HCT116 (cell line): Measurements from ENCODE around the gene POU5F1. TPM values are rescaled to one million over a fixed set of nuclear protein-coding genes. Genes with fewer than 3 reads are reported as not detected.

Experiments
- ATAC-seq: fragments of 200-7000 bp; cut with Tn5 transposase; 2 replicates; pipeline ENCODE4 v1.9.1; 2020; ENCODE audit warnings: mild to moderate bottlenecking, moderate library complexity
- Bru-seq: library from RNA; stranded (reverse); fragments of 400-500 nt; gene quantifications from one replicate; lab custom pipeline; 2021; lab: Mats Ljungman, UMichigan
- BruChase-seq, 2 experiments: library from RNA; stranded (reverse); fragments of 400-500 nt; gene quantifications; one replicate each; lab custom pipeline; 2021; lab: Mats Ljungman, UMichigan
- BruUV-seq: library from RNA; stranded (reverse); fragments of 400-500 nt; replicated peaks from 2 replicates; lab custom pipeline; 2021; lab: Mats Ljungman, UMichigan
- CTCF ChIA-PET: fragments of 300-600 bp; sonication (Branson Sonifier 250); formaldehyde crosslinking; loops from one replicate; lab custom pipeline; 2021; ENCODE audit warnings: antibody characterized with exemption; lab: Charles Lee
- POLR2A ChIA-PET: fragments of 300-600, 350-600 bp; sonication (Branson Sonifier 250); formaldehyde crosslinking; loops from one replicate; lab custom pipeline; 2021; ENCODE audit warnings: antibody characterized with exemption; lab: Charles Lee
- RAD21 ChIA-PET, 2 experiments: fragments of 300-600 bp; sonication (Branson Sonifier 250); formaldehyde crosslinking; loops; one replicate each; lab custom pipeline; 2023; ENCODE audit warnings: low total read pairs in 2 of 2; ENCODE audit not compliant: uncharacterized antibody in 2 of 2, unreplicated experiment in 2 of 2, low non-redundant PET in 1 of 2; lab: Charles Lee
- DNase-seq: peaks from one replicate; pipeline ENCODE4 v3.0.0-alpha.2; 2010; ENCODE audit warnings: low read depth, low spot score
- H2AFZ ChIP-seq: fragments of 200-600 bp; shearing (Covaris generic), sonication (generic); 2 replicates; pipeline ENCODE4 v1.6.1; 2017; ENCODE audit warnings: low read depth, mixed run types, mixed read lengths, antibody characterized with exemption, low read length; ENCODE audit not compliant: poor library complexity, severe bottlenecking
- H3K27ac ChIP-seq: 2 replicates; pipeline ENCODE4 v1.5.1; 2012; ENCODE audit warnings: low read depth, low read length
- H3K27me3 ChIP-seq: fragments of 200-600 bp; sonication (generic); 2 replicates; pipeline ENCODE4 v1.6.1; 2016; ENCODE audit warnings: mixed run types, low read length, mixed read lengths; ENCODE audit not compliant: insufficient read depth
- H3K36me3 ChIP-seq, 2 experiments: fragments of 200-500 bp in 1 of 2; fragments of 200-600 bp in 1 of 2; sonication (Bioruptor generic) in 1 of 2; sonication (generic) in 1 of 2; 2 replicates each; pipeline versions ENCODE4 v1.5.1 to v1.6.1; 2014 to 2016; ENCODE audit warnings: low read length in 2 of 2, inconsistent platforms in 1 of 2, mixed read lengths in 1 of 2, mixed run types in 1 of 2; ENCODE audit not compliant: insufficient read depth in 2 of 2, control insufficient read depth in 1 of 2
- H3K4me1 ChIP-seq, 2 experiments: fragments of 200-600 bp in 1 of 2; sonication (generic) in 1 of 2; 2 replicates each; pipeline versions ENCODE4 v1.5.1 to v1.6.1; 2012 to 2017; ENCODE audit warnings: low read length in 2 of 2, inconsistent platforms in 1 of 2, mild to moderate bottlenecking in 1 of 2, mixed read lengths in 1 of 2, mixed run types in 1 of 2, moderate library complexity in 1 of 2; ENCODE audit not compliant: insufficient read depth in 2 of 2, control insufficient read depth in 1 of 2
- H3K4me2 ChIP-seq: fragments of 200-600 bp; sonication (generic); 2 replicates; pipeline ENCODE4 v1.6.1; 2017; ENCODE audit warnings: mixed run types, low read length, mixed read lengths
- H3K4me3 ChIP-seq, 2 experiments: fragments of 200-600 bp in 1 of 2; sonication (generic) in 1 of 2; replicated peaks in 1 of 2; 2 replicates each; pipeline ENCODE4 v1.5.1; 2011 to 2016; ENCODE audit warnings: low read length in 2 of 2, control low read depth in 1 of 2, low read depth in 1 of 2, mild to moderate bottlenecking in 1 of 2, mixed read lengths in 1 of 2, mixed run types in 1 of 2
- H3K79me2 ChIP-seq: fragments of 200-600 bp; sonication (generic); 2 replicates; pipeline ENCODE4 v1.6.1; 2017; ENCODE audit warnings: mild to moderate bottlenecking, mixed run types, low read length, moderate library complexity, mixed read lengths; ENCODE audit not compliant: insufficient read depth
- H3K9ac ChIP-seq: fragments of 200-600 bp; sonication (generic); 2 replicates; pipeline ENCODE4 v1.6.1; 2016; ENCODE audit warnings: low read length, mixed read lengths
- H3K9me2 ChIP-seq: fragments of 200-600 bp; sonication (generic), shearing (Covaris generic); 2 replicates; pipeline ENCODE4 v1.6.1; 2017; ENCODE audit warnings: mixed run types, mild to moderate bottlenecking, moderate library complexity; ENCODE audit not compliant: insufficient read depth
- H3K9me3 ChIP-seq, 2 experiments: fragments of 200-500 bp in 1 of 2; fragments of 200-600 bp in 1 of 2; sonication (Bioruptor generic) in 1 of 2; sonication (generic) in 1 of 2; 2 replicates each; pipeline ENCODE4 v1.6.1; 2014 to 2017; ENCODE audit warnings: low read length in 2 of 2, mixed read lengths in 2 of 2, inconsistent platforms in 1 of 2, low read depth in 1 of 2, mild to moderate bottlenecking in 1 of 2, mixed run types in 1 of 2, moderate library complexity in 1 of 2; ENCODE audit not compliant: control insufficient read depth in 1 of 2, insufficient read depth in 1 of 2
- H4K20me1 ChIP-seq: fragments of 200-600 bp; sonication (generic), shearing (Covaris generic); 2 replicates; pipeline ENCODE4 v1.6.1; 2017; ENCODE audit warnings: mixed run types, mild to moderate bottlenecking, moderate library complexity; ENCODE audit not compliant: insufficient read depth
- CBX3 ChIP-seq: IDR thresholded peaks from 2 replicates; pipeline ENCODE4 v1.6.1; 2012; ENCODE audit warnings: low read depth
- CTCF ChIP-seq, 3 experiments: fragments of 200-600 bp in 1 of 3; sonication (generic) in 1 of 3; IDR thresholded peaks in 2 of 3; conservative IDR thresholded peaks in 1 of 3; 2 replicates each; pipeline ENCODE4 v1.5.1; 2012 to 2017; ENCODE audit warnings: low read depth in 2 of 3, low read length in 2 of 3, antibody characterized with exemption in 1 of 3, borderline replicate concordance in 1 of 3, control low read depth in 1 of 3, mild to moderate bottlenecking in 1 of 3, mixed read lengths in 1 of 3, mixed run types in 1 of 3, moderate library complexity in 1 of 3; ENCODE audit not compliant: insufficient read depth in 1 of 3
- ELF1 ChIP-seq: IDR thresholded peaks from 2 replicates; pipeline ENCODE4 v1.6.1; 2012; ENCODE audit warnings: low read depth, borderline replicate concordance
- POLR2AphosphoS5 ChIP-seq: IDR thresholded peaks from 2 replicates; pipeline ENCODE4 v1.6.1; 2011; ENCODE audit warnings: mild to moderate bottlenecking, low read depth, low read length, moderate library complexity
- RAD21 ChIP-seq: IDR thresholded peaks from 2 replicates; pipeline ENCODE4 v1.6.1; 2012; ENCODE audit warnings: low read depth, mild to moderate bottlenecking
- SIN3A ChIP-seq: IDR thresholded peaks from 2 replicates; pipeline ENCODE4 v1.6.1; 2012; ENCODE audit warnings: low read depth
- SP1 ChIP-seq: IDR thresholded peaks from 2 replicates; pipeline ENCODE4 v1.6.1; 2012; ENCODE audit warnings: low read depth
- SRF ChIP-seq: IDR thresholded peaks from 2 replicates; pipeline ENCODE4 v1.6.1; 2012; ENCODE audit warnings: low read depth
- TCF7L2 ChIP-seq: IDR thresholded peaks from 2 replicates; pipeline ENCODE4 v1.7.0; 2011; ENCODE audit warnings: borderline replicate concordance, inconsistent platforms; ENCODE audit not compliant: insufficient read depth, insufficient read length; ENCODE audit errors: extremely low read depth
- YY1 ChIP-seq: IDR thresholded peaks from 2 replicates; pipeline ENCODE4 v1.6.1; 2011; ENCODE audit warnings: low read length, low read depth, moderate library complexity, mild to moderate bottlenecking; ENCODE audit not compliant: insufficient replicate concordance; ENCODE audit errors: extremely low read depth
- ZFX ChIP-seq: fragments of 450-650 bp; IDR thresholded peaks from 2 replicates; pipeline ENCODE4 v1.6.1; 2017
- ZNF274 ChIP-seq: fragments of 200-500 bp; sonication (Bioruptor generic); IDR thresholded peaks from 2 replicates; pipeline ENCODE4 v1.6.1; 2014; ENCODE audit warnings: mild to moderate bottlenecking, low read depth, low read length, inconsistent platforms
- intact Hi-C: fragments of 100-400 bp; cut with micrococcal nuclease; formaldehyde crosslinking; loops from 2 replicates; pipeline ENCODE4 v1.10.0; 2022
- long read RNA-seq: library from polyadenylated mRNA; unstranded; transcript quantifications from one replicate; pipeline ENCODE4 v2.0.0, GENCODE V29; 2021; ENCODE audit not compliant: unreplicated experiment
- polyA plus RNA-seq: library from polyadenylated mRNA; unstranded; fragments of >200 nt; gene quantifications from 2 replicates; pipeline ENCODE4 v1.2.1, GENCODE V29; 2012; ENCODE audit warnings: missing spikeins
- total RNA-seq: library from RNA; stranded (reverse); gene quantifications from one replicate; pipeline ENCODE4 v1.2.1, GENCODE V29; 2021; ENCODE audit not compliant: unreplicated experiment
- TF ChIP-seq, protein P1 (sequence below): IDR thresholded peaks from 2 replicates; pipeline ENCODE4 v1.6.1; 2012
- TF ChIP-seq, protein P2 (sequence below): IDR thresholded peaks from 2 replicates; pipeline ENCODE4 v1.6.1; 2012

Gene POU5F1
- total RNA-seq (1.9 TPM), Bru-seq, nascent RNA (percentile 6 among the genes with signal in this experiment), BruChase-seq, experiment 1, labeled RNA remaining after a 6-hour chase (percentile 14 among the genes with signal in this experiment), BruChase-seq, experiment 2, labeled RNA remaining after a 2-hour chase (percentile 15 among the genes with signal in this experiment)
- polyA plus RNA-seq: 0.07 and 0.17 TPM in 2 replicates
- long read RNA-seq, partial matches to known transcripts: 0 of 2 reads
- long read RNA-seq, other reads (novel, unspliced or antisense): 2 of 2 reads

DNA sequence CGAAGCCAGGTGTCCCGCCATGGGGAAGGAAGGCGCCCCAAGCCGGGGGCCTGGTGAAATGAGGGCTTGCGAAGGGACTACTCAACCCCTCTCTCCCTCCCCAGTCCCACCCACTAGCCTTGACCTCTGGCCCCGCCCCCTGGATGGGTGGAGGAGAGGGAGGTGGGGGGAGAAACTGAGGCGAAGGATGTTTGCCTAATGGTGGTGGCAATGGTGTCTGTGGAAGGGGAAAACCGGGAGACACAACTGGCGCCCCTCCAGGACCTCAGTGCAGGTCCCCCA, at the start of gene POU5F1:
Gene POU5F1 (minus strand): TSS at position 83 of the 282 bp plus-strand sequence. CDS start 62 bp downstream, at position 21.
- H3K9me3 ChIP-seq: no peaks in the 10 kb centered on the region
- no peaks in the 10 kb centered on the region for H3K79me2 ChIP-seq
- no peak within 1 kb of the TSS for H3K9ac ChIP-seq
- POLR2A ChIA-PET: no interaction called here
- H3K27me3 ChIP-seq: no peaks in the 10 kb centered on the region
- H3K27ac ChIP-seq: no peak within 1 kb of the TSS
- intact Hi-C loops: no loop called here
- H3K36me3 ChIP-seq: no peaks in the 10 kb centered on the region
- no TSS peak for BruUV-seq
- H3K4me1 ChIP-seq: peaks cover 3 to 15% of the 10 kb centered on the region in 2 experiments
- no peak within 1 kb of the TSS for H2AFZ ChIP-seq
- H4K20me1 ChIP-seq: no peaks in the 10 kb centered on the region
- no peak for ATAC-seq
- H3K4me3 ChIP-seq: no peak within 1 kb of the TSS
- TF ChIP-seq RAD21 (no peak), YY1 (no peak), CTCF (IDR thresholded peaks at IDR 0.05 in 2 of 3, conservative IDR thresholded peaks at IDR 0.05 in 1 of 3; ENCODE audit: borderline replicate concordance in 1 of 3, insufficient read depth in 1 of 3, low read depth in 2 of 3, low read length in 2 of 3) (no peak), SP1 (no peak), CBX3 (no peak), ZFX (no peak), SRF (no peak), POLR2AphosphoS5 (no peak), ZNF274 (no peak), ELF1 (no peak), SIN3A (no peak), TCF7L2 (no peak)
- TF ChIP-seq, protein P1, sequence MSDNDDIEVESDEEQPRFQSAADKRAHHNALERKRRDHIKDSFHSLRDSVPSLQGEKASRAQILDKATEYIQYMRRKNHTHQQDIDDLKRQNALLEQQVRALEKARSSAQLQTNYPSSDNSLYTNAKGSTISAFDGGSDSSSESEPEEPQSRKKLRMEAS: no peak
- TF ChIP-seq, protein P2, sequence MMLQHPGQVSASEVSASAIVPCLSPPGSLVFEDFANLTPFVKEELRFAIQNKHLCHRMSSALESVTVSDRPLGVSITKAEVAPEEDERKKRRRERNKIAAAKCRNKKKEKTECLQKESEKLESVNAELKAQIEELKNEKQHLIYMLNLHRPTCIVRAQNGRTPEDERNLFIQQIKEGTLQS: no peak
- CTCF ChIA-PET: no interaction called here
- no peak within 1 kb of the TSS; the same call in 1 of the 2 replicates for H3K4me2 ChIP-seq
- RAD21 ChIA-PET: no interaction called here
- DNase-seq: no peak
- no peaks in the 10 kb centered on the region for H3K9me2 ChIP-seq
